Stimulated activated CD8-positive, alpha-beta memory T cell treated with anti-CD3 and anti-CD28 coated beads, Interleukin-4, amount 100 ng/mL, for 1 hour (primary cell): ENCODE data around the gene CD96.
A peak's percentile ranks its signal among the peaks of the same experiment; 100 is the strongest.
"Not testable (repeated sequence)": the region's sequence is repeated elsewhere in the genome, so short reads cannot be mapped to it uniquely, and the experiment has no call there.

Experiments
- DNase-seq, 2 donors: peaks; one replicate each; pipeline ENCODE4 v3.0.0-alpha.2; 2020; ENCODE audit warnings: low read depth in 2 of 2, low spot score in 1 of 2

CD96 gene

DNA sequence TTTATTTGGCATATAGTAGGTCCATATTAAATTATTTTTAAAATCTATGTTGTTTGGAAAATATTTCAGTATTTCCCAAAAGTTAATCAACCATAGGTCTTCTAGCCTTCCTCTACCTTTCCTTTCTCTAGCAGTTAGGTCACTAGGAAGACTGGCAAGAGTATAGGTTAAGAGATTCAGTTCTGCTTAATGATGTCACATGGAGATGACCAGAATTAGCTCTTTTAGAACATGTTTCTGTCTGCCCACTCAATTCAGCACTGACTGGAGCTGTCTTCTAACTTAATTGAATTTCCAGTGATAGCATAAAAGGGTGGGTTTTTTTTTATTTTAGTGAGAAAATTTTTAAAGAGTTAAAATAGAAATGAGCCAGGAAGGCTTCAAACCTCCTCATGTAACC lies 76.9 kb downstream of the CD96 start:
- DNase-seq: no peak

DNA sequence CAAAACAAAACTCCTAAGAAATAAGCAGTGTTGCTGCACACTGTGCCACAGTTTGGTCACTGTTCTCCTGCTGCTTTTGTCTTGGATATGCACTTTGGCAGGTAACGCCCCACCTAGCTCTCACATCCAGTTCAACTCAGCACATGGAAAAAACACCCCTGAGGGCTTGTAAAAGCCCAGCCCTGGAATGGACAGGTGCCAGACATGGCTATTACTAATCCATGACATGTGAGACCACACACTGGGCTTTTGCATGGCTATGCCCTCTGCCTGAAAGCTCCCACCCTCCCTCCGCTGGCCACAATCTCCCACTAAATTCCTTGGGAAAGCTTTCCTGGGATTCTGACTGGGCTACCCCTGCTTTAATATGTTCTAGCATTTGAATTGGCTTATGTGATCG lies 77.8 kb downstream of the CD96 start:
- no peak for DNase-seq

DNA sequence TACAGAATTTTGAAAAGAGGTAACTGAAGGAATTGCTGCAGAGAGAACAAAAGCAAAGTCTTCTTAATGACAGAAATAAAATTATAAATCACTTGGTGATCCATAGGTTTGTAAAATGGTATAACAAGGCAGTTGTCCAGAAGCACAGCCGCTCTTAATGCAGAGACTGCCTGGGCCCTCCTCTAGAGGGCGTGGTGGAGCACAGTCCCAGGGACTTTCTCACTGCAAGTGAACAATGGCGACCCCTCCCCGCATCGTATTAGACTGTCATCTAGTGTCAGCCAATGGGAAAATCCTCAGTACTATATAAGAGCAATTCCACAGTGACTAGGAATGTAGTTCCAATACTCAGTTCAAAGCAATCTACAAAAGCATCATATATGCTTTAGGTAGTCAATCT lies 79.5 kb downstream of the CD96 start:
- no peak for DNase-seq

DNA sequence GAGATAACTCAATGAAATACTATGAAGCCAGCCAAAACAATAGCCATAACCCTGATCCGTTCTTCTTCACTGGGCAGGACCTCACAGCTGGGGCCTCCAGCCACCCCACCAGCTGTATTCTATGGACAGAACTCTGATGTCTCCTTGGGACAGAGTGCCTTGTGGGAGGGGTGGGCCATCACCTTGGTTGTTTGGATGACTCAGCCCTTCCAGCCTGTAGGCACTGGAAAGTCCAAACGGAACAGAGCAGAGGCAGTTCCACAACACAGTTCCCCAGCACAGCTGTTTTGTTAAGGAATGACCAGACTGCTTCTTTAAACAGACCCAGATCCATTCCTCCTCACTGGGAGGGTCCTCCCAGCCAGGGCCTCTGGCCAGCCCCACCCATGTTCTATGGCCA lies 85.1 kb downstream of the CD96 start:
- DNase-seq: no peak

DNA sequence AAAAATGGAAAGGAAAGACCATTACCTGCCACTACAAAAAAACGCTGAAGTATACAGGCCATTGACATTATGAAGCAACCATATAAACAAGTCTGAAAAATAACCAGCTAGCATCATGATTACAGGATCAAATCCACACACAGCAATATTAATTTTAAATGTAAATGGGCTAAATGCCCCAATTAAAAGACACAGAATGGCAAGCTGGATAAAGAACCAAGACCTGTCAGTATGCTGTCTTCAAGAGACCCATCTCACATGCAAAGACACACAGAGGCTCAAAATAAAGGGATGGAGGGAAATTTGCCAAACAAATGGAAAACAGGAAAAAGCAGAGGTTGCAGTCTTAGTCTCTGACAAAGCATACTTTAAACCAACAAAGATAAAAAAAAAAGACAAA lies 87.0 kb downstream of the CD96 start:
- not testable (repeated sequence) for DNase-seq

DNA sequence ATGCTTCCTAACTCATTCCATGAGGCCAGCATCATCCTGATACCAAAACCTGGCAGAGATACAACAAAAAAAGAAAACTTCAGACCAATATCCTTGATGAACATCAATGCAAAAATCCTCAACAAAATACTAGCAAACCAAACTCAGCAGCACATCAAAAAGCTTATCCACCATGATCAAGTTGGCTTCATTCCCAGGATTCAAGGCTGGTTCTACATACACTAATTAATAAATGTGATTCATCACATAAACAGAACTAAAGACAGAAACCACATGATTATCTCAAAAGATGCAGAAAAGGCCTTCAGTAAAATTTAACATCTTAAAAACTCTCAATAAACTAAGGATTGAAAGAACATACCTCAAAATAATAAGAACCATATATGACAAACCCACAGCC lies 88.6 kb downstream of the CD96 start:
- not testable (repeated sequence) for DNase-seq

DNA sequence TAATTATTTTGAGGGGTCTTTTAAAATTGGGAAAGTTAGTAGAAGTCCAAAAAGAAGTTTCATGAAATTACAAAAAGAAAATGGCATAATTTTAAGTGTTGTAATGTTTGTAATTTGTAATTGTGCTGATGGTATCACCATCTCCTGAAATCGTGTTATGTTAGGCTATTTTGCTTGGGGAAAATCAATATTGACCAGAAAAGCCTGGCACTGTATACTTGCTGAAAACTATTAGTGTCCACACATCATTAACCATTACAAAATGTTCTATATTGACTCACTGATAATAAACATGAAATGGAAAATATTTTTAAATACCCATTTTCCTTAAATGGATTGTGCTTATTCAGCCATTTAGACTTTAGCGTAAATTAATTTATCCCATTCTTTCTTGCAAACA lies 93.4 kb downstream of the CD96 start:
- DNase-seq: no peak

DNA sequence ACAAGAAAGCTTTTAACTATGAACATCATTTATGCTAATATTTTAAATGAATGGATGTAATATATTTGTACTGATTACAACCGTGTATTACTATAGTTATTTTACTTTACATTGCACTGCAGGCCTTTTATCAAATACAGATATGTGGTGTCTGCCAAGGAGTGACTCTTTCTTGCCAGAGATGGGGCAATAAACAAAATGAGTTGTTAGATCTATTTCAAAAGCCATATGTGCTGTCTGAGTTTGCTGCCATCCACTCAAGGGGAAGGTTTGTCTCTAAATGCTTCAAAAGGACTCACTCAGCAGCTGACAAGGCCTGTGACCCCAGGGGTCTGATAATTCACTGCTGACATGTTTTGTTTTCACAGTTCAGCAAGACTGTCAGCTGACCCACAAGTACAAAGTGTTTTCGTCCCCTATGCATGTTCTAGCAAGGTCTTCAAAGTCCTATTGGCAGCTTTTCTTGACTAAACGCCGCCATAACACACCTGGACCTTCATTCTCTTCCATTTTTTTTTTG lies 94.4 kb downstream of the CD96 start:
- DNase-seq: no peak

DNA sequence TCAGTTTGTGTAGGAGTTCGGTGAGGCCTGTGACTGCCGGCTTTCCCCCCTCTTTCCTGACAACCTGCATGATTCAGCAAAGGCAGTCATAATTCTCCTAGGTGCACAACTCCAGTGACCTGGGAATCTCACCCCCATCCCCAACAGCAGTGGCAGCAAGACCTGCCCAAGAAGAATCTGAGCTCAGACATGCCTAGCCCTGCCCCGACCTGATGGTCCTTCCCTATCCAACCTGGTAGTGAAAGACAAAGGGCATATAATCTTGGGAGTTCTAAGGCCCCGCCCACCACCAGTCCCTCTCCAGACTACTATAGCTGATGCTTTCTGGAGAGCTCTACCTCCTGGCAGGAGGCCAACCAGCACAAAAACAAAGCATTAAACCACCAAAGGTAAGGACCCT lies 97.3 kb downstream of the CD96 start:
- no peak for DNase-seq

DNA sequence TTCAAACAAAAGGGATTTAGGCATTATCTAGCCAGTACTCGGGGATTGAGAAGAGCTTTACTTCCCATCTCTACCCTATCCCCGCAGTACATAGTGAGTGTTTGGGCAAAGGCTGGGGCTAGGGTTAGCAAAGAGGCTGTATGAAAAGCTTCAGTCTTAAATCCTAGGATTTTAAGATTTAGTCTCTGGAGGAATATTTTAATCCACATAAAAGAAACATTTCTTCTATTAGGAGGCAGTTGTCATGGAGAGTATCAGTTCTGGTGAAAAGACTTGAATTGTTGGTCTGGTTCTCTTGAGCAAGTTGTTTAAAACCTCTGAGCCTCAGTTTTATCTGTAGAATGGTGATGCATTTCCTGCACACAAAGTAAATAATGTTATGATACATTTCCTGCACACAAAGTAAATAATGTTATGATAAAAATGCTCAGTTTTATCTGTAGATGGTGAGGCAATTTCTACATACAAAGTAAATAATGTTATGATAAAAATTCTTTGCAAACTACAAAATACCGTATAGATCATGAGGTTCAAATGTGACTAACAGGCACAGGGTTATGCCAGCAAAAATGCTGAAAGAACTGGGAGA lies 107.1 kb downstream of the CD96 start:
- DNase-seq: no peak

DNA sequence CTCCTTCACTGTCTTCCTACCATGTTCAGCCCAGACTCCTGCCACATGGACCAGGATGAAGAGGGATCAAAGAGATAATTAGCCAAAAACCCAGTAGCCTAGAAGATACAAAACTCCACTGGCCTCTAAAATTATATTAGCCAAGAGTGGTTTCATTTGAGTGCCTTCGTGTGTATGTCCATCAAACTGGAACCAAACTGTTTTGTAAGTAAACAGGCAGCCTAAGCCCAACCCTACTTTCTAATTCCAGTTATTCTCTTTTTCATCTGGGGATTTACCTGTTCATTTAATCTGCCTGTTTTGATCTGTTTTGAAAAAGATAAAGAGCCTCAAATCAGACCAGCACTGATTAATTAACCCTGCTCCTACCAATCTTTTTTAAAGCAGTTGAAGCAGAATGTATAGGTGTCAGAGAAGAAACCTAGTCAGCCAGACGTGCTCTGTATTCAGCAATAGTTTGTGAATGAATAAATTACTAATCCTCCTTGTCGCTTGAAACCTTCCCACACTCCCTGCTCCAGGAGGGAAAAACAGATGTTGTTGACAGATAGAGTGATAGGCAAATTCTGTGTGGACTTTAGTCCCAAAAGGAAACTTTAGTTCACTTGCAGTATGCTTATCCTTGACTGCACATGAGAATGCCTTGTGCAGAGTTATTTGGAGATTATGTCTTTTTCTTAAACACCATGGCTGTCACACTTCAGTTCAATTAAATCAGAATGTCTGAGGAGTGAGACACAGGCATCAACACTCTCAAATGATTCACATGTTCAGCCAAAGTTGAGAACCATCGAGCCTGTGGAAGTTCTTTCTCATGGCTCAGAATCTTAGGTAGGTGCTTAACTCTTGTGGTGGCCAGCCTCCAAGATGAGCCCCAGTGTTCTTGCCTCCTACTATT lies 108.6 kb downstream of the CD96 start:
- DNase-seq: no peak

DNA sequence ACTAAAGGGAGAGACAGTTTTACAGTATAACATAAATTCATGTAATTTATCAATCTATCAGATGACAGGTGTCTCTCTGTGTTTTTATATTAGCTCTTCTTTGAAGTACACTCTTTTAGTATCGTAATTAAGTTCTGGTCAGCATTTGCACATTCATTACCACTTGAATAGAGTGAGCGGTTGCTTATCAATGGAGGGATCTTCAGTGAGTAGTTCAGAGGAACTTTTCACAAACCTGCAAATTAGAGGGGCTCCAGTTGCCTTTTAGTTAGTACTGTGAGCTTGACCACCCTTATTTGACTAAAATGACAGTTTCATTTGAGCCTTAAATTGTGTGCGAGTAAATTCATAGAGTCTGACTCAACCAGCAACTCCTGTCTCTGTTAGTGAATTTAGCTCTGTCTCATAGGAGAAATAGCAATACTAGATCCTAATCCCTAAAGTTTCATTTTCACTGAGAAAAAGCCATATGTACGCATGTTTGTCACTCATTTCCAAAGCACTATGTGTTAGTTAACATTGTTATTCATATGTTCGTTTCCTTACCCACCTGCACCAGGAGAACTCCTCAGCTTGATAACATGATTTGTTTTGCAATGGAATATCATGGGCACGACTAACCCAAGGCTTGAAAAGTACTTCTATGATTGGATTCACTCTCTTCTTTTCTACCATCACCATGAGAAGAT lies 110.6 kb downstream of the CD96 start:
- no peak for DNase-seq

DNA sequence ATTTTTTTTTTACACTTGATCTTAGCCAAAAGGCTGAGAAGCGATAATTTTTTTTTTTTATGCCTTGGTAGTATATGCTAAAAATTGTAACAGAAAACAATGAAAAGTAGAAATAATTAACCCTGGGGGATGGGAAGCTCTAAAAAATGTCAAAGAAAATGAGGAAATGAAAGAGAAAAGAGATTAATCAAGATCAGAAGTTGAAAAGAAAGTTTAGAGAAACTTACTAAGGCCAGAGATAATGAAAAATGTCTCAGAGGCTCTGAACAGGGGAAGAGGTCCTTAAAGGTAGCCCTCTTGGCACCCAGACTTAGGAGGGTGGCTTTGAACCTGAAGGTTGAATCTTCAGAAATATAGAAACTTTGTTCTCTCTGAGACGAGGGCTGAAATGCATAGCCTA lies 111.8 kb downstream of the CD96 start:
- no peak for DNase-seq

DNA sequence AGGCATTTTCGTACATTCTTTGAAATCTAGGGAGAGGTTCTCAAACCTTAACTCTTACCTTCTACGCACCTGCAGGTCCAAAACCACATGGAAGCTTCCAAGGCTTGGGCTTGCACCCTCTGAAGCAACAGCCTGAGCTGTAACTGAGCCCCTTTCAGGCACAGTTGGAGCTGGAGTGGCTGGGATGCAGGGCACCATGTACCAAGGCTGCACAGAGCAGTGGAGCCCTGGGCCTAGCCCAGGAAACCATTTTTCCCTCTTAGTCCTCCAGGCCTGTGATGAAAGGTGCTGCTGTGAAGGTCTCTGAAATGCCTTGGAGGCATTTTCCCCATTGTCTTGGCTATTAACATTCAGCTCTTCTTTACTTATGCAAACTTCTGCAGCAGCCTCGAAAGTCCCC lies 120.0 kb downstream of the CD96 start:
- no peak for DNase-seq

DNA sequence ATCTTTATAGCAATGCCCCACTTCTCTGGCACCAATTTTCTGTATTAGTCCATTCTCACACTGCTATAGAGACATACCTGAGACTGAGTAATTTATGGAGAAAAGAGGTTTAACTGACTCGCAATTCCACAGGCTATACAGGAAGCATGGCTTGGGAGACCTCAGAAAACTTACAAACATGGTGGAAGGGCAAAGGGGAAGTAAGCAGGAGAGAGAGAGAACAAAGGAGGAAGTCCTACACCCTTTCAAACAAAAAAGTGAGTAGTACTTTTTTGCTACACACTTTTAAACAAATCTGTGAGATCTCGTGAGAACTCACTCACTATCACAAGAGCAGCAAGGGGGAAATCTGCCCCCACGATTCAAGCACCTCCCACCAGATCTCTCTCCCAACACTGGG lies 120.9 kb downstream of the CD96 start:
- DNase-seq: no peak

DNA sequence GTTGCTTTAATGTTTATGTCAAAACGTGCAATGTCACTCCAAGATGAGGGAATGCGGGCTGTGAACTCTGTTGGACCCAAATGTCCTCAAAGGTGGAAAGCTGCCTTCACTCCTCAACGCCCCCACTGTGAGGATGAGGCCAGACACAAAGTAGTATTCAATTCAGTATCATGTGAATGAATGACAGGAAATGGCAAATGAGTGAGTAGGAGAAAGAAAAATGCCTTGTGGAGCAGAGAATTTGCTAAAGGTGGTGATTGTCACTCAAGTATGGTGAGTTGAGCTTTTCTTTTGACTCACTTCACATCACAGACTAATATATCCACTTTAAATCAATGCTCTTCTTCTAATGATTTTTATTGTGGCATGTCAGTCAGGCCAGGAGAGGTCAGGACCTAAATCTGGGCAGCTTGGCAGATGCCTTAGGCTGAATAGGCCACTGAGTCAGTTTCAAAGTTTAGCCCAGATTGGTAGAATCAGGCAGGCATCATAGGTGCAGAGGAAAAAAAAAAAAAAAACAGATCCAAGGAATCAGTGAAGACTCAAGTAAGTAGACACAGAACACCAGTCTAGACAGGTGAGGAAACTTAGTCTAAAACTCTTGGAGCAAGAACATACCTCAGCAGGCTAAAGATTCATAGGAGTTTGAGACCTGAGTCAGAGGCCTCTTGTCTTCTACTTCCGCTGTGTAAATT lies 124.2 kb downstream of the CD96 start:
- DNase-seq: no peak

DNA sequence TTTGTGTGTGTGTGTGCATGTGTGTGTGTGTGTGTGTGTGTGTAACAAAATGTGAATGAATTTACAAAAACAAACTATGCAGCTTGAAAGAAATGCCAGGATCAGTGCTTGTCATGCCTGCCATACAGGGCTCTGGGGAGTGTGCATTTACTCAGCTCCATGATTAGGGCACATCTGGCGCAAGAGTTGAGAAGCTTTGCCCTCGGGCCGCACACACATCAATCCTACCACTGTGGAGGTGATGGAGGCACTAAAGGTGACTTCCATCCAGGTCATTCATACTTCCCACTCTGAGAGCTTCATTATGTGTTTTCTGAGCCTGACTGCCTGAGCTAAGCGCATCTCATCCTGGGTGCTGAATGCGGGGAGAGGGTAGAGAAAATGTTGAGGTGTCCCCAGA lies 125.2 kb downstream of the CD96 start:
- no peak for DNase-seq

DNA sequence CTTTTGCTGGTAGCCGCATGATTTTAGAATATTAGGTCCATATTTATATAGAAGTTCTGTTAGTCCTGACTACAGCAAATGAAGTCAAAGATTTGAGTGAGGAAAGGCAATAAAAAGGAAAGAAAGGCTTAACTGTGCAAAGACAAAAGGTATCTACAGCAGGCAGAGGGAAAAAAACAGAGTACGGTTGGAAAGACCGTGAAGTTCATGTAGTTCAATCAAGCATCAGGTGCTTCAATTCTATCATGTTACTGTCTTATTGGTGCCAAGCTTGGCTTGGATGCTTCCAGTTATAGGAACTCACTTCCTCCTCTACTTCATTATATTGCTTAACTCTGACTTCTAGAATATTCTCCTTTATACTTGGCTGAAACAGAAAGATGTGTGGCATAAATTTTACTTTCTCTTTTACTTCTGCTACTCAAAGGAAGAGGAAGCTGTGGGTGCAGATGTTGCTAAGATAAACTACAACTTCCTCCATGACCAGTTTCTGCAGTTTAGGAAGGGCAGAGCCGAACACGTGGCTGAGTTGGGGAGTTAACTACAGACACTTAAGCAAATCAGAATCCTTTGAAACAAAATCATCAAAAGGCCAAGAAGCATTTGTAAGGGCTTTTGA lies 125.7 kb downstream of the CD96 start:
- peak in 1 of 2 donors; percentile 29 for DNase-seq

DNA sequence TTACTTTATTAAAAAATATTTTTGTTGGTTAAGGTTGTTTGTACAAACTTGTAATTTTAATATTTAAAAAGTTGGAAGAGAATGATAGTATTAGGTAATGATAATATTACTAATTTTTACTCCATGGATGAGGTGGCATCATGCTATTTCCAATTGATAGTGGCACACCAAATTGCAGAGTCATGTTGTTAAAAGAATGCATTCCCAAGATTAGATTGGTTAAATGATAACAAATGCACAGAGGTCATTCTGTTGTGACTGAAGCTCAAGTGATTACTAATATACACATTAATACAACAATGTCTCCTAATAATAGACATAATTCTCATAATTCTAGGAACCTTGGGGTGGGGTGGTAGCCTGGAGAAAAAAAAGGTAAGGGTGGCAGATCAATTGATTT lies 126.3 kb downstream of the CD96 start:
- DNase-seq: no peak

DNA sequence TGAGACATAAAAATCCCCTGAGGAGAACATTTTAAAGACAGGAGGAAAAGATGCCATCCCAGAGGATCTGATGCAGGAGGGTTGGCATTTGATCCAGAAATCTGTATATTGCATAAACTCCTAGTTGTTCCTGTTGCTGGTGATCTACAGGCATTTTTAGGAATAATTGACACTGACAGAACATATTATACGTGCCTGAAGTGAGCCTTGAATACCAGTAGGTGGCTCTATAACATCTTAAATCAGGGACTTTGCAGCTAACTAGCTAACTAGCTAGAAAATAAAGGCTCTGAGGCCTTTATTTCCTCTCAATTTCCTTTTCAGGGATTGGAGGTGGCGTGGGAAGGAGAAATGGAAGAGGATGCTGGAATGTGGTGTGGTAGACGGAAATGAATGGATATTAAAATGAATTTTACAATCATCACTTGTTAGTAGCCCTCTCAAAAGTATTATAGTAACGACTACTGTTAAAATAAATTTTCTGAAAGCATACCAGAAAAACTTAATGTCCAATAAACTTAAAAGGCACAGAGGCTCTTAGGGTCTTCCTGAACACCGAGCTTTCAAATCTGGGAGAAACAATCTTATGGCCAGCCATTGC lies 127.0 kb downstream of the CD96 start:
- no peak for DNase-seq
